GM18499 (cell line): Measurements from ENCODE around the gene BTN2A1.
"Not testable (repeated sequence)": the region's sequence is repeated elsewhere in the genome, so short reads cannot be mapped to it uniquely, and the experiment has no call there.

Experiments
- ATAC-seq: cut with Tn5 transposase; IDR thresholded peaks from one replicate; pipeline ENCODE4 v1.9.1; 2021; ENCODE audit warnings: moderate number of reproducible peaks; ENCODE audit not compliant: insufficient read depth, unreplicated experiment

BTN2A1 gene

DNA sequence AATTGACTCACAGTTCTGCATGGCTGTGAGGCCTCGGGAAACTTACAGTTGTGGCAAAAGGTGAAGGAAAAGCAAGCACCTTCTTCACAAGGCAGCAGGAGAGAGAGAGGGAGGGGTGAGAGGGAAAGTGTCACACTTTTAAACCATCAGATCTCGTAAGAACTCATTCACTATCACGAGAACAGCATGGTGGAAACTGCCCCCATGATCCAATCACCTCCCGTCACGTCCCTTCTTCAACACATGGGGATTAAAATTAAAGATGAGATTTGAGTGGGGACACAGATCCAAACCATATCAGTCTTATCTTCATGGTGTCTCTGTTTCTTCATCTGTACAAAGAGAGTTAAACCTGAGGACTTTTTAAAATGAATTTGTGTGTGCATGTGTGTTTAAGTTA is 28.6 kb downstream of the BTN2A1 start:
- ATAC-seq, result no peak

DNA sequence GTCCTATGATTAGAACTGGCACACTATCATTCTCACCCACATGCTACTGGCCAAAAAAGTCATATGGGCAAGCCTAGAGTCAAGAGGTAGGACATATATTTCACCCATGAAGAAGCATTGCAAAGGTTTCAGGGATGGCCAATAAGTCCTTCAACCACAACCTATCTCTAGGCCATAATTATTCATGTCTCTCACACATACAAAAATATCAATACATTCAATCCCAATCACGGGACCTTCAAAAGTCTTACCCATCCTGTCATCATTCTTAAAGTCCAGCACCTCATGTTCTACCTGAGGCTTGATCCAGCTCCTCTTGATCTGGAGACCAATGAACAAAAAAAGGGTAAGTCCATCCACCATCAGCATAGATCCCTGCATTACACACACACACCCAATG is 29.7 kb downstream of the BTN2A1 start:
- no peak for ATAC-seq

DNA sequence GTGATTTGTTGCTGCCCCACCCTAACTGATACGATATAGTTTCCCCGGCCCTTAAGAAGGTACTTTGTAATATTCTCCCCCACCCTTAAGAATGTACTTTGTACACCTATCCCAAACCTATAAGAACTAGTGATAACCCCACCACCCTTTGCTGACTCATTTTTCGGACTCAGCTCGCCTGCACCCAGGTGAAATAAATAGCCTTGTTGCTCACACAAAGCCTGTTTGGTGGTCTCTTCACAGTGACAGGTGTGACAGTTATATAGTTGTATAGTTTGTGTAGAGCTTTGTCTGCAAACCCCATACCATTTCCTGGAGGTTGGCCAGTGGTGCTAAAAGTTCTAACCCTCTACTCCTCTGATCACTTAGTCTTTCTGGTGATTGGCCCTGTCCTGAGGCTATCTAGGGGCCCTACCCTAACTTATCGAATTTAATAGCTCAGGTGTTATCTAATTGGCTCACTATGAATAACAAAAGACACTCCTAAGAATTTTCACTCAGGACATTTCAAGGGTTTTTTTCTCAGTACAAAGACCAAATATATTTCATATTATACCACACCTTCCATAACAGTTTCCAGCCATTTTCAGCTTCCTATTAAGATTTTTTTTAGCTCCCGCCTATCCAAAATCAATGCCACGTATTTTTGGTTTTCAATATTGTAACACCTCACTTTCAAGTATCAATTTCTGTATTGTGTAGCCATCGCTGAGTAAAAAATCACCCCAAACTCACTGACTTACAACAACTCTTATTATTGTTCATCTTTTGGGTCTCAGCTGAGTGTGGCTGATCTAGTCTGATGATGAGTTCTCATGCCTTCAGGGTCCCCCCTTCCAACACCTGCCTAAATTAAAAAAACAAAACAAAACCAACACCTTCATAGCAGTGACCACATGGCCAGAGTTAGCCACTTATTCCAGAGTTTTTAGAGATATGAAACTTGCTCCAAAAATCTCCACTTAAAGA is 32.5 kb downstream of the BTN2A1 start:
- no peak for ATAC-seq

DNA sequence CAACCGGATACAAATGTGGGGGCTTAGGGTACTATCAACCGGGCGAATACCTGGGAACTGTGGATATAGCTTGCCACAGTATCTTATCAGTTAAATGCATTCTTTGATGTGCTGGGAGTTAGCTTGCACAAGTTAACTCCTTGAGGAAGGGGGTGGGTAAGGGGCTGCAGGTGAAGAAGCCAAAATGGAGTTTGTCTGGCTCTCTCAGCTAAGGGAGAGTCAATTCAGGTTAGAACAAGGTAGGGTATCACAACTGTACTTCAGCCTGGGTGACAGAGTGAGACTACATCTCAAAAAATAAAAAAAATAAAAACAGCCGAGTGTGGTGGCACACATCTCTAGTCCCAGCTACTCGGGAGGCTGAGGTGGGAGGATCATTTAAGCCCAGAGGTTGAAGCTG is 33.8 kb downstream of the BTN2A1 start:
- no peak for ATAC-seq

DNA sequence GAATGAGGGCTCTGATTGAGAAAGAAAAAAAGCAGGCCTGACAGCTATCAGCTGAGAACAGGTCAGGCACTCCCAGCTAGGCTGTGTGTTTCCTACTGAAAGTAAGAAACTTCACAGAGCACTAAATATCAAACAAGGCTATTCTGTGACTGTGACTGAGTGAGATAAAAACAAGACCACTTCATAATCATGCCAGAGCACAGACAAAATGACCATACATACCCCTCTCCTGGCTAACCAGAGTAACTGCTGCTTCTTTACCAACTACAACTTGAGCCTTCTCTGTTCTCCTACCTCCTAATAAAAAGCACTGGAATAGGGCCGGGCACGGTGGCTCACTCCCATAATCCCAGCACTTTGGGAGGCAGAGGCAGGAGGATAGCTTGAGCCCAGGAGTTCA is 35.5 kb downstream of the BTN2A1 start:
- ATAC-seq, result no peak

DNA sequence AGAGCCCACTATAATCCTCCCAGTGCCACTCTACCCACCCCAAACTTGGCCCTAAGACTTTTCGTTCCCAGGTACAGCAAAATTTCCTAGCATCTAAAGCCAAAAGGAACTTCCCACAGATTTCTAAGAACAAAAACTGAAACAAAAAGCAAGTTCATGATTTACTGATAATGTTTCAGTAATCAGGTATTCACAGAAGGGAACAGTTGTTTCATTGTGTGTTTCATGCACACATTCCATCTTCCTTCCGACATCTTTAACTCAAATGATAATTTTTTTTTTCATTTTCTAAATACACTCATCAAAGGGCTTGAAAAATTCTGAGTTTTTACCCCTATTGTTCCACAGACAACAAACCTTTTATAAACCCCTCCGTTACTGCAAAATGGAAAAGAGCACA is 36.4 kb downstream of the BTN2A1 start:
- ATAC-seq, result no peak

DNA sequence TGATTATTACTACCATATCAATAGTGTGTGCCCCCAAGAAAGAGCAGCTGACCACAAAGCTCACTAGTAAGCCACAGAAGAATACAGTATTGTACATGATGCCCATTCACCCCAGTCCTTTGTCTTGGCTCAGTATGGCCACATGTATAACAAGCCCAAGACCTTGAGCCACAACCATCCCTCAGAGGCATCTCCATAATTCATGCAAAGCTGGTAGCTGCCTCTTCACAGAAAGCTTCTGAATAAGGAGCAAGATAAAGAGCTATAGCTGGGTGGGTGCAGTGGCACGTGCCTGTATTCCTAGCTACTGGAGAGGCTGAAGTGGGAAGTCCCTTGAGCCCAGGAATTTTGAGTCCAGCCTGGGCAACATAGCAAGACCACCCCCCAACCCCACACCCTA is 37.5 kb downstream of the BTN2A1 start:
- no peak for ATAC-seq

DNA sequence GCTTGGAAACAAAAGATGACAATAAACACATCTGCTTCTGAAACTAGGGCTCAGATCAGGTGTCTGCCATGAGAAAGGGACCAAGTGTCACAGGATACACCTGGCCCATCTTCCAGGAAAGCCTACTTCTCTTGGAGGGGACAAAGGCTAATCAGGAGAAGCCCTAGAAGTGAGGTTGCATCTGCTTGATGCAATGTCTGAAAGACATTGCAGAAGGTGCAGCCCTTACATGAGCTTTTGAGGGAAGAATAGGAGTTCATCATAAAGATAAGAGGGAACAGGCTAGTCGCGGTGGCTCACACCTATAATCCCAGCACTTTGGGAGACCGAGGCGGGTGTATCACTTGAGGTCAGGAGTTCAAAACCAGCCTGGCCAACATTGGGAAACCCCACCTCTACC is 39.9 kb downstream of the BTN2A1 start:
- no peak for ATAC-seq

DNA sequence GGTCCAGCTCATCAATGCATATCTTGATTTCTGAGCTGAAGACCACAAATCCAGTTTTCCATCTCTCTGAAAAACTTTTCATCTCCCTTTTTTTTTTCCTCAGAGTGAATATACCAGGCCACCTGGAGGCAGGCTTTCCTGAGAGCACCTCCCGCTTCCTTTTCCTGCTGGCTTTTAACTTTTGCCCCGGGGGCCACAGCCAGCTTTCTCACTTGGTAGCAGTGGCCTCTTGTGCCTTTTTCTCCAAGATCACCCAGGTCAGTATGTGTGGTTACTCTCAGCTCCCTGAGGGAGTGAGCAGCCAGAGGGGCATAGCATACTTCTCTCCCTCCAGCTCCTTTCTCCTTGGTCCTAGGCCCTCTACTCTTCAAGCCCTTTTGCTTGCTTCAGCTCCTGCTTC is 42.3 kb downstream of the BTN2A1 start, which contains the start of gene BTN1A1:
Gene BTN1A1, plus strand, starts transcription at position 202 of the 400 bp plus-strand sequence. CDS start 984 bp downstream, outside the sequence.
- ATAC-seq, result no peak

DNA sequence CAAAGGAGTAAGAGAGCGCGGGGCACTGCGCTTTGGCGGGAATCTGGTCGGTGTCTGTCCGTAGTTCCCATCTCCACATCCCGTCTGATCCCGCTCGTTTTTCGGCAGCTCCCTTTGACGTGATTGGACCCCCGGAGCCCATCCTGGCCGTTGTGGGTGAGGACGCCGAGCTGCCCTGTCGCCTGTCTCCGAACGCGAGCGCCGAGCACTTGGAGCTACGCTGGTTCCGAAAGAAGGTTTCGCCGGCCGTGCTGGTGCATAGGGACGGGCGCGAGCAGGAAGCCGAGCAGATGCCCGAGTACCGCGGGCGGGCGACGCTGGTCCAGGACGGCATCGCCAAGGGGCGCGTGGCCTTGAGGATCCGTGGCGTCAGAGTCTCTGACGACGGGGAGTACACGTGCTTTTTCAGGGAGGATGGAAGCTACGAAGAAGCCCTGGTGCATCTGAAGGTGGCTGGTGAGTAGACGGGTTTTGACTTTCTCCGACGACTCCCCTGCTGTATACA is 43.8 kb downstream of the BTN2A1 start:
- no peak for ATAC-seq

DNA sequence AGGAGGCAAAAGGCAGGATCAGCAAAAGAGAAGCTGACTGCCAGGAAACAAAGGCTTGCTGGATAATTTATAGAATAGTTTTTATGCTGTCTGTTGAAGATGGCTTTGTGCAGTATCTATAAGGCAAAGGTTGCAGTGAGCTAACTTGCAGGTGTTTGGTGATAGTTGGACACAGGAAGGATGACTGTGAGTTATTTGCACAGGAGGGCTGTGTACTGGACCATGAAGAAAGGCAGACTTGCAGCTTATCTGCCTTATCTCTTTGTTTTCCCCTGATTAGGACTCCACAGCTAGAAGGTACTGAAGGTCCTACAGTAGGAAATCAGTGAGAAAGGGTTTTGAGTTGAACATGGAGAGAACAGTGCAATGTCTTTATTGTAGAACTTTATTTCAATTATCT is 44.4 kb downstream of the BTN2A1 start:
- no peak for ATAC-seq

DNA sequence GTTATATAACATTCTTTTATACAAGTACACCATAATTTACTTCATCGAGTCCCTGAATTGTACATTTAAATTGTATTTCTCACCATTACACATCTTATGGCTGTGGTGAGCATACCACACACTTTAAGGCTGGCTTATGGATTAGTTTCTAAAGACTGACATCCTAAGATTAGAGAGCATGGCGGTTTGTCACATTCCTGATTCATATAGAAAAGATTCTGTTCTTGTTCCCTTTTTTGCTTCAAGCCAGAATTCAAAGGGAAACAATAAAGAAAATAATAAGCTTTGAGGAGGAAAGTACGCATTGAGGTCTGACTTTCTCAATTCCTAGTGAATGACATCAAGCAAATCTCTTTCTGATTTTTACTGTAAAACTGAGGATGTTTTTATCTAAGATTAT is 44.9 kb downstream of the BTN2A1 start:
- ATAC-seq, result no peak

DNA sequence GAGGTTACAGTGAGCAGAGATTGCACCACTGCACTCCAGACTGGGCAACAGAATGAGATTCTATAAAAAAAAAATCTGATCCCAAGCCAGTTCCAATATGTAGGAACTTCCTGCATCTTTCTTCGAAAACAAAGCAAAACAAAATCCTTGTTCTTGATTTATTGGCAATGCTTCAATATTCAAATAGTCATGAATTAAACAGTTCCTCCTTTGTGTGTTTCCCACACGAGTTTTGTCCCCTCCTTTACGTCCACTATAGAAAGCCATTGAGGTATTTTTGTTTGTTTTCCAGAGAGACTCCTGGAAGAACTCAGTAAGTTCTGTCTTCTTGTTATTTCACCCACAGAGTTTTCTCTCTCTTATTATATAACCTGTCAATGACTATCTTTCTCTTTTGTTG is 49.9 kb downstream of the BTN2A1 start:
- no peak for ATAC-seq

DNA sequence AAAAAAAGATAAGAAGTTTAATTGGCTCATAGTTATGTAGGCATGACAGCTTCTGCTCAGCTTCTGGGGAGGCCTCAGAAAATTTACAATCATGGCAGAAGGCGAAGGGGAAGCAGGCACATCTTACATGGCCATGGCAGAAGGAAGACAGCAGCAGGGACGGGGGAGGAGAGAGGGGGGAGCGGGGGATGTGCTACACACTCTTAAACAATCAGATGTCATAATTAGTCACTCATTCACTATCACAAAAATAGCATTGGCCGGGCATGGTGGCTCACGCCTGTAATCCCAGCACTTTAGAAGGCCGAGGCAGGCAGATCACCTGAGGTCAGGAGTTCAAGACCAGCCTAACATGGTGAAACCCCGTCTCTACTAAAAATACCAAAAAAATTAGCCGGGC is 53.3 kb downstream of the BTN2A1 start:
- not testable (repeated sequence) for ATAC-seq

DNA sequence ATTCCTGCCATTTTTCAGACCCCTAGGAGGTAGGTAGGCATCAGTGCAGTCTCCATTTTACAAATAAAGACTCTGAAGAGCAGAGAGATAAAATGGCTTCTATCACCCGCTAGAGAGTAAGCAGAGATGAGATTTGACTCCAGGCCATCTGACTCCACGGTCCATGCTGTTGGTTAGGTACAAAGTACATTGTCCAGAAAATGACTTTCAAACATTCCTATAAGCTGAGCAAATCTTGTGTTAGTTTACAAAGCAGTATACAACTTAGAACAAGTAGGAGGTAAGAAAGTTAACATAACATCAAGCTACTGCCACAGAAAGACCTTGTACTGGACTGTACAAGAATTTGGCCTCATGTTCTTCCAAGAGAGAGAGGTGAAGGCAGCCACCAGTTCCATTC is 57.2 kb downstream of the BTN2A1 start:
- ATAC-seq, result no peak

DNA sequence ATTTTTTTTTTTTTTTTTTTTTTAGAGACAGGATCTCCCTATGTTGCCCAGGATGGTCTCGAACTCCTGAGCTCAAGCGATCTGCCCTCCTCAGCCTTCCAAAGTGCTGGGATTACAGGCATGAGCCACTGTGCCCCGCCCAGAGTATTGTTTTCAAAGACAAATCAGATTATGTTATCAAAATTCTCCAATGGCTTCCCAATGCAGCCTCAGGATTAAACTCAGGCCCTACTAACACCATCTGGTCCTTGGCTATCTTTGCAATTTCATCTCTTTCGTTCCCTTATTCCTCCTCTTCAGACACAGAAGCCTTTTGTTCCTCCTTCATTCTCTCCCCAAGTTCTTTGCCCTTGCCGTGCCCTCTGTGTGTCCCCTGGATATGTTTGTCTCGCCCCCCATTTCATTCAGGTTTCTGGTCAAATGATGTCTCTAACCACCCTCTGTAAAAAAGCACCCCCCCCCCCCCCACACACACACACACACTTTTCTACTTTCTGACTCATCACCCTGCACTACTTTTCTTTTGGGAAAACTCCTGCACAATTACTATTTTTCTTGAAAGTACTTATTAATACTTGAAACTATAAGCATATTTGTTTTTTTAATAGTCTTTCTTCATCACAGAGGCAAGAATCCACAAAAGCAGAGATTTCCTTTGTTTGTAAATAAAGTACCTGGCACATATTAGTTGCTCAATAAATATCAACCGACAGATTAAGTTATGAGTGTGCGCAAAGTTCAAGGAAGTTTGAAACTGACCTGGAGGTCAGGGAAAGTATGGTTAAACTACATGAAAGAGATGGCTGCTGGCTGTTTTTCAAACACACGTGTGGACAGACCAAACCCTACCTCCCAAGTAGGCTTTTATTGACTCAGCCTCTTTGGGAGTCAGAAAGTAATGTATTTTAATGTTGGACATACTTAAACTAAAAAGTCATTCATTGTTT is 59.0 kb downstream of the BTN2A1 start:
- no peak for ATAC-seq
